Vagina (tissue), 2 donors: Measurements from ENCODE around the gene OR2AT4. TPM values are rescaled to one million over a fixed set of nuclear protein-coding genes. Genes with fewer than 3 reads are reported as not detected.

Experiments
- DNase-seq, 2 donors: peaks; one replicate each; pipeline ENCODE4 v3.0.0-alpha.2; 2017; ENCODE audit errors: extremely low spot score in 2 of 2
- H3K27ac ChIP-seq: fragments of 200-600 bp; sonication (generic); one replicate; pipeline ENCODE4 v1.5.1; 2019
- H3K27me3 ChIP-seq: fragments of 200-600 bp; sonication (generic); one replicate; pipeline ENCODE4 v1.5.1; 2019
- H3K36me3 ChIP-seq, 2 donors: fragments of 200-600 bp; sonication (generic); one replicate each; pipeline ENCODE4 v1.5.1; 2017 to 2019
- H3K4me1 ChIP-seq: fragments of 200-600 bp; sonication (generic); one replicate; pipeline ENCODE4 v1.5.1; 2019
- H3K4me3 ChIP-seq, 2 donors: fragments of 200-600 bp; sonication (generic); 1 replicate in 1 of 2; 2 replicates in 1 of 2; pipeline ENCODE4 v1.5.1; 2016 to 2019
- H3K9me3 ChIP-seq: fragments of 200-600 bp; sonication (generic); one replicate; pipeline ENCODE4 v1.5.1; 2019
- POLR2A ChIP-seq, 2 donors: fragments of 450-650 bp; IDR thresholded peaks; one replicate each; pipeline ENCODE4 v1.6.1; 2017; ENCODE audit warnings: antibody characterized with exemption in 2 of 2, mild to moderate bottlenecking in 2 of 2, moderate library complexity in 2 of 2
- POLR2AphosphoS5 ChIP-seq, 2 donors: sonication (generic); formaldehyde crosslinking; IDR thresholded peaks; one replicate each; pipeline ENCODE4 v1.9.0; 2017; ENCODE audit warnings: antibody characterized with exemption in 2 of 2, mild to moderate bottlenecking in 2 of 2, low read depth in 1 of 2; ENCODE audit not compliant: insufficient read depth in 1 of 2
- intact Hi-C: fragments of 100-400 bp; cut with DNase I; formaldehyde crosslinking; loops from one replicate; pipeline ENCODE4 v1.15.1; 2023
- total RNA-seq: library from RNA; depleted of rRNA; stranded (reverse); fragments of >200 nt; gene quantifications from one replicate; pipeline ENCODE4 v1.2.3, GENCODE V29; 2016
- TF ChIP-seq, protein P1 (sequence below), 3 experiments: fragments of 450-650 bp in 2 of 3; fragments of 200-600 bp in 1 of 3; sonication (generic) in 1 of 3; IDR thresholded peaks; one replicate each; pipeline ENCODE4 v1.5.1; 2017 to 2019; ENCODE audit warnings: antibody characterized with exemption in 3 of 3, mild to moderate bottlenecking in 2 of 3, moderate library complexity in 2 of 3

OR2AT4 gene
- total RNA-seq, 1 donor from 2014 or later = not detected

GRCh38 chr11:75135021-75135650 lies 38.5 kb upstream of the OR2AT4 start:
- Histone ChIP-seq H3K27me3 (no peaks in the 10 kb centered on the region), H3K4me1 (no peaks in the 10 kb centered on the region), H3K36me3 (no peaks in the 10 kb centered on the region), H3K27ac (no peak overlapping the region), H3K9me3 (no peaks in the 10 kb centered on the region), H3K4me3 (no peak overlapping the region)
- intact Hi-C loops = no loop called here
- TF ChIP-seq POLR2A (IDR thresholded peaks at IDR 0.05) (no peak), POLR2AphosphoS5 (IDR thresholded peaks at IDR 0.05; ENCODE audit: insufficient read depth in 1 of 2, low read depth in 1 of 2) (no peak)
- TF ChIP-seq, protein P1, sequence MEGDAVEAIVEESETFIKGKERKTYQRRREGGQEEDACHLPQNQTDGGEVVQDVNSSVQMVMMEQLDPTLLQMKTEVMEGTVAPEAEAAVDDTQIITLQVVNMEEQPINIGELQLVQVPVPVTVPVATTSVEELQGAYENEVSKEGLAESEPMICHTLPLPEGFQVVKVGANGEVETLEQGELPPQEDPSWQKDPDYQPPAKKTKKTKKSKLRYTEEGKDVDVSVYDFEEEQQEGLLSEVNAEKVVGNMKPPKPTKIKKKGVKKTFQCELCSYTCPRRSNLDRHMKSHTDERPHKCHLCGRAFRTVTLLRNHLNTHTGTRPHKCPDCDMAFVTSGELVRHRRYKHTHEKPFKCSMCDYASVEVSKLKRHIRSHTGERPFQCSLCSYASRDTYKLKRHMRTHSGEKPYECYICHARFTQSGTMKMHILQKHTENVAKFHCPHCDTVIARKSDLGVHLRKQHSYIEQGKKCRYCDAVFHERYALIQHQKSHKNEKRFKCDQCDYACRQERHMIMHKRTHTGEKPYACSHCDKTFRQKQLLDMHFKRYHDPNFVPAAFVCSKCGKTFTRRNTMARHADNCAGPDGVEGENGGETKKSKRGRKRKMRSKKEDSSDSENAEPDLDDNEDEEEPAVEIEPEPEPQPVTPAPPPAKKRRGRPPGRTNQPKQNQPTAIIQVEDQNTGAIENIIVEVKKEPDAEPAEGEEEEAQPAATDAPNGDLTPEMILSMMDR (IDR thresholded peaks at IDR 0.05) = no peak
- no peak for DNase-seq

- Histone ChIP-seq H3K27me3 (no peaks in the 10 kb centered on the region), H3K9me3 (no peaks in the 10 kb centered on the region), H3K4me1 (no peaks in the 10 kb centered on the region), H3K4me3 (no peak overlapping the region), H3K36me3 (no peaks in the 10 kb centered on the region), H3K27ac (no peak overlapping the region)
- no peak for DNase-seq
- intact Hi-C loops = no loop called here
- TF ChIP-seq POLR2A (IDR thresholded peaks at IDR 0.05) (no peak), POLR2AphosphoS5 (IDR thresholded peaks at IDR 0.05; ENCODE audit: insufficient read depth in 1 of 2, low read depth in 1 of 2) (no peak)
- TF ChIP-seq, protein P1 (IDR thresholded peaks at IDR 0.05) = no peak
Measured at GRCh38 chr11:75133976-75134375, 37.3 kb upstream of the OR2AT4 start.

GRCh38 chr11:75132080-75132479 lies 35.4 kb upstream of the OR2AT4 start:
- DNase-seq = no peak
- Histone ChIP-seq H3K27me3 (no peaks in the 10 kb centered on the region), H3K4me3 (no peak overlapping the region), H3K4me1 (no peaks in the 10 kb centered on the region), H3K27ac (no peak overlapping the region), H3K36me3 (no peaks in the 10 kb centered on the region), H3K9me3 (no peaks in the 10 kb centered on the region)
- intact Hi-C loops = no loop called here
- TF ChIP-seq, protein P1 (IDR thresholded peaks at IDR 0.05) = no peak
- TF ChIP-seq POLR2AphosphoS5 (IDR thresholded peaks at IDR 0.05; ENCODE audit: insufficient read depth in 1 of 2, low read depth in 1 of 2) = no peak
- no peak for TF ChIP-seq POLR2A (IDR thresholded peaks at IDR 0.05)

- no peak for TF ChIP-seq POLR2A (IDR thresholded peaks at IDR 0.05)
- TF ChIP-seq POLR2AphosphoS5 (IDR thresholded peaks at IDR 0.05; ENCODE audit: insufficient read depth in 1 of 2, low read depth in 1 of 2) = no peak
- TF ChIP-seq, protein P1 (IDR thresholded peaks at IDR 0.05) = no peak
- H3K27me3 ChIP-seq = no peaks in the 10 kb centered on the region
- DNase-seq = no peak
- no peaks in the 10 kb centered on the region for H3K36me3 ChIP-seq
- no peak overlapping the region for H3K4me3 ChIP-seq
- no peaks in the 10 kb centered on the region for H3K4me1 ChIP-seq
- H3K27ac ChIP-seq = no peak overlapping the region
- H3K9me3 ChIP-seq = no peaks in the 10 kb centered on the region
- intact Hi-C loops = no loop called here
Measured at GRCh38 chr11:75126564-75126963, 29.9 kb upstream of the OR2AT4 start.

- no peaks in the 10 kb centered on the region for H3K4me1 ChIP-seq
- H3K4me3 ChIP-seq = no peak overlapping the region
- no peaks in the 10 kb centered on the region for H3K27me3 ChIP-seq
- intact Hi-C loops = no loop called here
- DNase-seq = no peak
- TF ChIP-seq, protein P1 (IDR thresholded peaks at IDR 0.05) = no peak
- TF ChIP-seq POLR2A (IDR thresholded peaks at IDR 0.05) (no peak), POLR2AphosphoS5 (IDR thresholded peaks at IDR 0.05; ENCODE audit: insufficient read depth in 1 of 2, low read depth in 1 of 2) (no peak)
- H3K36me3 ChIP-seq = no peaks in the 10 kb centered on the region
- no peak overlapping the region for H3K27ac ChIP-seq
- H3K9me3 ChIP-seq = no peaks in the 10 kb centered on the region
Measured at GRCh38 chr11:75118577-75118976, 21.9 kb upstream of the OR2AT4 start.
